AG09309 (cell line): ENCODE data around the gene C9.

ENCODE experiments used
- DNase-seq: peaks from one replicate; pipeline ENCODE4 v3.0.0-alpha.2; 2010; ENCODE audit warnings: low read depth
- H3K4me3 ChIP-seq: 2 replicates; pipeline ENCODE4 v1.5.1; 2011; ENCODE audit warnings: mild to moderate bottlenecking, low read depth, low read length, moderate library complexity; ENCODE audit not compliant: control insufficient read depth
- CTCF ChIP-seq: IDR thresholded peaks from 2 replicates; pipeline ENCODE4 v1.5.1; 2011; ENCODE audit warnings: mild to moderate bottlenecking, low read depth, low read length, inconsistent platforms; ENCODE audit not compliant: insufficient read depth, control insufficient read depth; ENCODE audit errors: missing control alignments

The C9 gene

DNA sequence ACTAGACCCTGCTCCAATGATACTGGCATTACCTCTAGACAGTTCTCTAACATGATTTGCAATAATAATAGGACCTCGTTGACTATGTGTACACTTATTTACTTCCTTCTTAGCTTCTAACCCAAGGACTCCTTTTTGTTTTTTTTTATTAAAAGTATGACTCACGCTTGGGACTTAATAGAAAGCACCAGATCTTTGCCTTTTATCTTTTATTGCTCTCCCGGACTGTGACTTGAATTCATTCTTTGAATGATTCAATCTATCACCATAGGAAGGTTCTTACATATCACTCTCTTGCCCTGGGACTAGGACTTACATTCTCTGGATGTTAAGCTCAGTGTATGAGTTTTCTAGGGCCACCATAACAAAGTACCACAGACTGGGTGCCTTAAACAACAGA, 9.0 kb downstream of the C9 start:
- no peak for DNase-seq
- TF ChIP-seq CTCF, result no peak

GRCh38 chr5:39353717-39354399, 10.4 kb downstream of the C9 start:
- H3K4me3 ChIP-seq, result no peak overlapping the region
- DNase-seq, result no peak
- no peak for TF ChIP-seq CTCF

More for the DNA sequence above, 9.0 kb downstream of the C9 start:
- no peak overlapping the region for H3K4me3 ChIP-seq

- no peak for TF ChIP-seq CTCF
- no peak for DNase-seq
- H3K4me3 ChIP-seq, result no peak overlapping the region
These were observed 11.3 kb downstream of the C9 start for GRCh38 chr5:39352951-39353350.

- H3K4me3 ChIP-seq, result no peak overlapping the region
- no peak for TF ChIP-seq CTCF
These were observed 12.1 kb downstream of the C9 start for GRCh38 chr5:39352170-39352569.

DNA sequence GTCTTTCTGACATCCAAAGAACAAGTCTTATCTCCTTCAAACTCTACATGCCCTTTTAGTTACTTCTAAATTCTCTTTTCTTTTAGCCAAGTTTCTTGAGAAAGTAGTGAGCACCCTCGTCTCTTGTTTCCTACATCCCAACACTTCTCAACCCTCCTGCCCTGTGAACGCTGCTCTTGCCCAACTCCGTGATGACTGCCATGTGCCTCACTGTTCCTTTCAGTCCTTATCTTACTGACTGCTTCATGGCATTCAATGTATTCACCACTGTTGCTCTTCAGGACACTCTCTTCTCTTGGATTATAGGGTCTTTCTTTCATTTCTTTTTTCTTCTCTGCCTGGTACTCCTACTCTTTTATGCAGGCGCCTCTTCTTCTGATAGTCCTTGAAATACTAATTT, 14.8 kb downstream of the C9 start:
- no peak overlapping the region for H3K4me3 ChIP-seq
- DNase-seq, result no peak
- no peak for TF ChIP-seq CTCF

More at GRCh38 chr5:39352170-39352569, 12.1 kb downstream of the C9 start:
- no peak for DNase-seq

DNA sequence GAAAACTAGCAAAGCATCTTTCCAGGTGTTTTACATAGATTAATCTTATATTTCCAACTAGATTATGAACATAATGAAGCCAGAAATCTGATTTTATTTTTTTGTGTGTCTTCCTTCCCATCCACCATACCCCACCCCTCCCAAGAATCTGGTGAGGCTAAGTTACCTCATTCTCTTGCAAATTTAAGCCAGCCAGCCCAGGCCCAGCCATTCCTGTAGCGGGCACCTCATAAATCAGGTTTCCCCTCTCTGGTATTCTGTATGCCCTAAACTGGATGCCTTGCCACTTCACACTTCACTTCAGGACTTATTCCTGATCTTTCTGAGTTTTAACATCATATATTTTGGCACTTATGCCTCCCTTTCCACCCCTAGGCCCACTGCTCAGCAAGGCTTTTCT, 21.8 kb downstream of the C9 start:
- TF ChIP-seq CTCF, result no peak
- DNase-seq, result no peak
- no peak overlapping the region for H3K4me3 ChIP-seq

GRCh38 chr5:39341896-39342295, 22.4 kb downstream of the C9 start:
- H3K4me3 ChIP-seq, result no peak overlapping the region
- no peak for TF ChIP-seq CTCF
- DNase-seq, result no peak
